IMR-90 (cell line): ENCODE measurements around the gene ATOH8. TPM values are rescaled to one million over a fixed set of nuclear protein-coding genes. Genes with fewer than 3 reads are reported as not detected.

Source experiments
- ATAC-seq: fragments of 200-7000 bp; cut with Tn5 transposase; 2 replicates; pipeline ENCODE4 v1.9.1; 2020; ENCODE audit warnings: low read depth, mild to moderate bottlenecking, moderate library complexity
- BruUV-seq: library from RNA; stranded (reverse); fragments of 400-500 nt; replicated peaks from 2 replicates; lab custom pipeline; 2021; lab: Mats Ljungman, UMichigan
- CTCF ChIA-PET: fragments of 300-600 bp; formaldehyde crosslinking; extraction: SDS; loops from one replicate; lab custom pipeline; 2021; ENCODE audit warnings: antibody characterized with exemption; lab: Yijun Ruan, JAX
- POLR2A ChIA-PET: fragments of 300-600 bp; sonication (Branson Sonifier 250); formaldehyde crosslinking; loops from one replicate; lab custom pipeline; 2022; ENCODE audit warnings: antibody characterized with exemption; ENCODE audit not compliant: unreplicated experiment; lab: Charles Lee
- DNase-seq: peaks from one replicate; pipeline ENCODE4 v3.0.0; 2013
- H2AFZ ChIP-seq: replicated peaks from 2 replicates; pipeline ENCODE3; 2013; ENCODE audit warnings: low read length, mild to moderate bottlenecking; ENCODE audit not compliant: poor library complexity
- H2AK5ac ChIP-seq: 2 replicates; pipeline ENCODE4 v1.6.1; 2013; ENCODE audit warnings: low read depth, low read length, inconsistent platforms
- H2AK9ac ChIP-seq: replicated peaks from 2 replicates; pipeline ENCODE3; 2013; ENCODE audit warnings: mild to moderate bottlenecking, low read depth, low read length, moderate library complexity; ENCODE audit not compliant: poor library complexity
- H2BK120ac ChIP-seq: 2 replicates; pipeline ENCODE4 v1.6.1; 2013; ENCODE audit warnings: low read depth, low read length, inconsistent platforms
- H2BK15ac ChIP-seq: 3 replicates; pipeline ENCODE4 v1.6.1; 2013; ENCODE audit warnings: low read depth, low read length, inconsistent platforms
- H2BK20ac ChIP-seq: 2 replicates; pipeline ENCODE4 v1.6.1; 2013; ENCODE audit warnings: low read depth, mild to moderate bottlenecking, inconsistent platforms, low read length, moderate library complexity
- H2BK5ac ChIP-seq: 2 replicates; pipeline ENCODE4 v1.6.1; 2013; ENCODE audit warnings: mild to moderate bottlenecking, low read depth, low read length, inconsistent platforms; ENCODE audit not compliant: poor library complexity, severe bottlenecking
- H3K14ac ChIP-seq: replicated peaks from 2 replicates; pipeline ENCODE4 v1.6.1; 2013; ENCODE audit warnings: low read depth, low read length, inconsistent platforms
- H3K18ac ChIP-seq: 2 replicates; pipeline ENCODE4 v1.6.1; 2013; ENCODE audit warnings: low read depth, low read length, control low read depth
- H3K23ac ChIP-seq: 2 replicates; pipeline ENCODE4 v1.6.1; 2013; ENCODE audit warnings: low read depth, low read length, inconsistent platforms
- H3K27ac ChIP-seq: 2 replicates; pipeline ENCODE4 v1.5.1; 2013; ENCODE audit warnings: mild to moderate bottlenecking, control low read depth, low read length; ENCODE audit not compliant: insufficient read depth
- H3K27me3 ChIP-seq: 2 replicates; pipeline ENCODE4 v1.6.1; 2013; ENCODE audit warnings: low read length; ENCODE audit not compliant: control insufficient read depth, insufficient read depth
- H3K36me3 ChIP-seq: 2 replicates; pipeline ENCODE4 v1.6.1; 2013; ENCODE audit warnings: low read length, mixed read lengths; ENCODE audit not compliant: control insufficient read depth, insufficient read depth
- H3K4ac ChIP-seq: 2 replicates; pipeline ENCODE4 v1.6.1; 2013; ENCODE audit warnings: low read depth, low read length, inconsistent platforms
- H3K4me1 ChIP-seq: 2 replicates; pipeline ENCODE4 v1.6.1; 2013; ENCODE audit warnings: low read length, mixed read lengths; ENCODE audit not compliant: control insufficient read depth, insufficient read depth
- H3K4me2 ChIP-seq: 2 replicates; pipeline ENCODE4 v1.6.1; 2013; ENCODE audit warnings: low read depth, mild to moderate bottlenecking, control low read depth, low read length, moderate library complexity
- H3K4me3 ChIP-seq: 2 replicates; pipeline ENCODE4 v1.5.1; 2013; ENCODE audit warnings: low read depth, mild to moderate bottlenecking, control low read depth, low read length, moderate library complexity; ENCODE audit not compliant: insufficient read depth
- H3K56ac ChIP-seq: 2 replicates; pipeline ENCODE4 v1.6.1; 2013; ENCODE audit warnings: low read length, inconsistent platforms; ENCODE audit not compliant: insufficient read depth; ENCODE audit errors: extremely low read depth
- H3K79me1 ChIP-seq, 2 experiments: 2 replicates each; pipeline ENCODE4 v1.6.1; 2013; ENCODE audit warnings: low read length in 2 of 2, inconsistent platforms in 1 of 2, low read depth in 1 of 2
- H3K9ac ChIP-seq: 2 replicates; pipeline ENCODE4 v1.6.1; 2013; ENCODE audit warnings: low read depth, low read length, control low read depth
- H3K9me1 ChIP-seq: 2 replicates; pipeline ENCODE4 v1.6.1; 2013; ENCODE audit warnings: low read length, inconsistent platforms; ENCODE audit not compliant: insufficient read depth
- H3K9me3 ChIP-seq: 2 replicates; pipeline ENCODE4 v1.6.1; 2013; ENCODE audit warnings: low read length; ENCODE audit not compliant: control insufficient read depth, insufficient read depth
- H4K20me1 ChIP-seq: 2 replicates; pipeline ENCODE4 v1.6.1; 2013; ENCODE audit warnings: low read length, inconsistent platforms; ENCODE audit not compliant: insufficient read depth
- H4K5ac ChIP-seq: 2 replicates; pipeline ENCODE4 v1.6.1; 2013; ENCODE audit warnings: mild to moderate bottlenecking, low read depth, low read length, control low read depth
- H4K8ac ChIP-seq, 2 experiments: 2 replicates each; pipeline ENCODE4 v1.6.1; 2013; ENCODE audit warnings: low read depth in 2 of 2, low read length in 2 of 2, control low read depth in 1 of 2, inconsistent platforms in 1 of 2
- H4K91ac ChIP-seq: 2 replicates; pipeline ENCODE4 v1.6.1; 2013; ENCODE audit warnings: low read depth, low read length, inconsistent platforms; ENCODE audit not compliant: insufficient read depth
- FOS ChIP-seq: fragments of 150-350 bp; IDR thresholded peaks from 2 replicates; pipeline ENCODE4 v1.6.1; 2016; ENCODE audit warnings: low read depth, low read length
- WGBS, 2 experiments: methylation state at CpG; one replicate each; pipeline versions ENCODE4 v1.1.5 to v1.1.7; 2013; ENCODE audit warnings: missing lambda C conversion rate in 2 of 2; ENCODE audit not compliant: insufficient read length in 1 of 2; ENCODE audit errors: extremely low coverage in 2 of 2; 5-methylcytosine and 5-hydroxymethylcytosine counted together
- dilution Hi-C: fragments of 300-500 bp; cut with HindIII; formaldehyde crosslinking; loops from one replicate; pipeline ENCODE4 v1.14.3; 2018; ENCODE audit warnings: low sequenced_read_pairs; ENCODE audit not compliant: unreplicated experiment
- in situ Hi-C: fragments of 300-500 bp; cut with MboI; formaldehyde crosslinking; loops from 3 replicates; pipeline ENCODE4 v1.14.3; 2019; ENCODE audit warnings: low sequenced_read_pairs, inconsistent platforms, mixed read lengths
- intact Hi-C: fragments of 100-400 bp; cut with micrococcal nuclease; formaldehyde crosslinking; loops from 2 replicates; pipeline ENCODE4 v1.10.0; 2022
- polyA plus RNA-seq, 3 experiments: library from polyadenylated mRNA; depleted of rRNA; stranded (reverse); fragments of >200 nt; gene quantifications; 2 replicates each; pipeline ENCODE4 v1.2.3, GENCODE V29; 2012; ENCODE audit warnings: low replicate concordance in 1 of 3
- total RNA-seq: library from RNA; depleted of rRNA; stranded (reverse); fragments of >200 nt; gene quantifications from 2 replicates; pipeline ENCODE4 v1.2.3, GENCODE V29; 2012

The ATOH8 gene
- total and polyA plus RNA-seq, 2 of the 4 experiments (the other 2 are of a cell fraction) = 7.9 to 9.0 TPM

DNA sequence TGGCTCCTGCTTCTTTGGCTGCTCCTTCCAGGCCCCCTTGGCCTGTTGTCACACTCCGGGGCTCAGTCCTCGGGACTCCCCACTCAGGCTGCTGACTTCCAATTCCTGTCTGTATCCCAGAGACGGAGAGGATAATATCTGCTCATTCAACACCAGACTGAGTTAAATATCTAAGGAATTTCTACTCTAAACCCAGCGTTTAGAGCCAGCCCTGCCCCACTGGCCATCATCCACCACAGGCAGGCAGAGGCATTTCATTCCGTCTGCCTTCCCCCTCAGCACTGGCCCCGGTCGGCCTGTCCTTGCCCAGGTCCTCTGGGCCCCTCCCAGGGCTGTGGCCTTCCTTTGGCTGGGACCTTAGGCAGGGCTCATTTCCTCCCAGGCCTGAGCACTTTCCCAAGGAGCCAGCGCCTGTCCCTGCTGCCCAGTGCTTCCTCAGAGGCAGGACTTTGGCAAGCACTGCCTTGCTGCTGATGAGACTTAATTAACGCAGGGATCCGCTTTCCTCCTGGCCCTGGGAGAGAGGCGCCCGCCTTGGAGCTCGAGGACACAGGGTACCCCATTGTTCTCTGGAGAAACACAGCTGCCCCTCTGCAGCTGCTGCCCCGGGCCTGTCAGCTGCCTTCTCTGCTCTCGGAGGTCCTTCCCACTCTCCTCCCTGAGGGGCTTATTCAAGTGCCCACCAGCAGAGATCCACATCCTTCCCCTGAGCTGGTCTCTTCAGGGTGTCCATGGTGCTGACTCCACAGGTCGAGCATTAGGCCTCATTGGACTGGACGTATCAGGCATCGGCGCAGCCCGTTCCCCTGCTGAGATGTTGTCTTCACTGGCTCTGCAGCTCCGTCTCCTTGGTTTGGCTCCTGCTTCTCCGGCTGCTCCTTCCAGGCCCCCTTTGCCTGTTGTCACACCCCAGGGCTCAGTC, 42.8 kb downstream of the ATOH8 start:
- in situ Hi-C loops (no loop called here), intact Hi-C loops (no loop called here)
- H3K27ac ChIP-seq = peak overlapping the region; percentile 68

More for the DNA sequence above, 42.8 kb downstream of the ATOH8 start:
- peak overlapping the region; percentile 62 to 89 for H4K8ac ChIP-seq
- H4K5ac ChIP-seq = peak overlapping the region; percentile 60
- peak overlapping the region; percentile 82 for H2AFZ ChIP-seq
- peaks cover 13% of the 10 kb centered on the region for H3K9me1 ChIP-seq
- DNase-seq = no peak
- no peaks in the 10 kb centered on the region for H3K36me3 ChIP-seq
- H3K56ac ChIP-seq = peak overlapping the region; percentile 28; the same call in 1 of the 2 replicates
- no peak for TF ChIP-seq FOS
- peak overlapping the region; percentile 76 for H3K18ac ChIP-seq
- peak overlapping the region; percentile 97 for H2BK120ac ChIP-seq
- peak overlapping the region; percentile 31; the same call in 1 of the 2 replicates for H3K4me2 ChIP-seq
- H3K14ac ChIP-seq = peak overlapping the region; percentile 96
- H2AK5ac ChIP-seq = peak overlapping the region; percentile 87
- BruUV-seq = no TSS peak
- peak overlapping the region; percentile 93 for H3K4ac ChIP-seq
- H2BK5ac ChIP-seq = peak overlapping the region; percentile 58
- no peak overlapping the region for H3K4me3 ChIP-seq
- peak overlapping the region; percentile 27 for H3K9ac ChIP-seq
- peaks cover 4% of the 10 kb centered on the region for H3K9me3 ChIP-seq
- no peaks in the 10 kb centered on the region for H3K27me3 ChIP-seq
- H4K20me1 ChIP-seq = no peaks in the 10 kb centered on the region
- CTCF ChIA-PET = interaction anchor here (0.6 to 1.5 kb wide), 2 partner anchors 24 to 31 kb away, joined by 3 read pairs; no protein-coding TSS in a partner anchor
- ATAC-seq = peak; percentile 91
- peak overlapping the region; percentile 67; the same call in 2 of the 3 replicates for H2BK15ac ChIP-seq
- POLR2A ChIA-PET = no interaction called here
- no peaks in the 10 kb centered on the region for H3K79me1 ChIP-seq
- H4K91ac ChIP-seq = peak overlapping the region; percentile 97
- WGBS, 2 experiments = 81% methylated on average over 10 of the region's 22 CpGs; no CpG with 5 or more reads in 1 of the 2 experiments
- peaks cover 42% of the 10 kb centered on the region for H3K4me1 ChIP-seq
- H3K23ac ChIP-seq = peak overlapping the region; percentile 85
- peak overlapping the region; percentile 77 for H2AK9ac ChIP-seq
- peak overlapping the region; percentile 90 for H2BK20ac ChIP-seq
- dilution Hi-C loops = no loop called here
